DMS79 treated with DMSO at 0.1 percent for 48 hours (cell line): ENCODE results near the gene PSMC4.

ENCODE experiments used
- DNase-seq: peaks from one replicate; lab custom pipeline; 2025; lab: John Stamatoyannopoulos, UW

PSMC4 gene

GRCh38 chr19:39970675-39971379, at the start of gene PSMC4:
TSS of gene PSMC4 (plus strand) at chr19:39971165. CDS start at chr19:39971203, 38 bp downstream.
- peak; percentile 99 for DNase-seq

- DNase-seq = no peak
Observed at GRCh38 chr19:39923862-39924261, 47.1 kb upstream of the PSMC4 start.

GRCh38 chr19:39924389-39924788, 46.6 kb upstream of the PSMC4 start:
- DNase-seq = no peak

GRCh38 chr19:39924952-39925351, 46.0 kb upstream of the PSMC4 start:
- DNase-seq = no peak

- DNase-seq = no peak
Observed at GRCh38 chr19:39926170-39926760, 44.7 kb upstream of the PSMC4 start.

- no peak for DNase-seq
Observed at GRCh38 chr19:39927076-39927475, 43.9 kb upstream of the PSMC4 start.

GRCh38 chr19:39927524-39928356, 43.2 kb upstream of the PSMC4 start:
- DNase-seq = no peak

- DNase-seq = no peak
Observed at GRCh38 chr19:39928357-39928725, 42.6 kb upstream of the PSMC4 start.

- no peak for DNase-seq
Observed at GRCh38 chr19:39929750-39930149, 41.2 kb upstream of the PSMC4 start.

GRCh38 chr19:39934584-39935363, 36.2 kb upstream of the PSMC4 start, which contains the start of gene FCGBP:
TSS of gene FCGBP (minus strand) at chr19:39934634.
- no peak for DNase-seq

GRCh38 chr19:39935364-39935661, 35.7 kb upstream of the PSMC4 start:
- no peak for DNase-seq

GRCh38 chr19:39936020-39936419, 34.9 kb upstream of the PSMC4 start:
- no peak for DNase-seq

GRCh38 chr19:39936622-39937021, 34.3 kb upstream of the PSMC4 start:
- DNase-seq = no peak

GRCh38 chr19:39937094-39937720, 33.8 kb upstream of the PSMC4 start:
- no peak for DNase-seq

- no peak for DNase-seq
Observed at GRCh38 chr19:39937787-39938186, 33.2 kb upstream of the PSMC4 start.

GRCh38 chr19:39939556-39939955, 31.4 kb upstream of the PSMC4 start:
- no peak for DNase-seq

GRCh38 chr19:39940221-39940833, 30.6 kb upstream of the PSMC4 start:
- DNase-seq = no peak

GRCh38 chr19:39941151-39941550, 29.8 kb upstream of the PSMC4 start:
- DNase-seq = no peak

GRCh38 chr19:39941615-39942365, 29.2 kb upstream of the PSMC4 start:
- DNase-seq = peak; percentile 28

- DNase-seq = peak; percentile 28
Observed at GRCh38 chr19:39942366-39942730, 28.6 kb upstream of the PSMC4 start.

- DNase-seq = no peak
Observed at GRCh38 chr19:39943586-39943985, 27.4 kb upstream of the PSMC4 start.
